Upper lobe of left lung (tissue), 4 donors: Measurements from ENCODE around the gene PLXNA4.

Experiments used
- CTCF ChIP-seq, 6 experiments: fragments of 450-650 bp in 4 of 6; fragments of 200-600 bp in 2 of 6; sonication (generic) in 2 of 6; IDR thresholded peaks; one replicate each; pipeline ENCODE4 v1.5.1; 2016 to 2019; ENCODE audit warnings: antibody characterized with exemption in 6 of 6
- EP300 ChIP-seq, 4 donors: sonication (generic); formaldehyde crosslinking; IDR thresholded peaks; one replicate each; pipeline ENCODE4 v1.5.1; 2017; ENCODE audit warnings: antibody characterized with exemption in 4 of 4, control low read depth in 2 of 4
- POLR2A ChIP-seq, 4 donors: fragments of 450-650 bp; IDR thresholded peaks; one replicate each; pipeline ENCODE4 v1.5.1; 2016 to 2017; ENCODE audit warnings: antibody characterized with exemption in 4 of 4, mild to moderate bottlenecking in 2 of 4

DNA sequence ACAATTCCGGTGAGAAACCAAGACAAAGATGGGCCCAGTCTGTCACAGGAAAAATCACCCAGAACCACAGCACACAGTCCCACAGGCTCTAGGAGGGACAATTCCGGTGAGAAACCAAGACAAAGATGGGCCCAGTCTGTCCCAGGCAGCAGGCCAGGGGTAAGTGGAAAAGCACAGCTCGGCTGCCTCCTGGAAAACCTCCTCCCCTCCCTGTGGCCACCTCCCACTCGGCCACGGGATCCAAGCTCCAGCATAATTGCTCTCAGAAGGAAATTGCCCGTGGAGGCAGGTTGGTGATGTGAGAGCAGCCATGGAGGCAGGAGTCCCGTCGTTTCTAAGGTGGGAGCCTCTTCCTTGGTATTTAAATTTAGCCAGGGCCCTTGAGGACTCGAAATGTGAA is 95.7 kb downstream of the PLXNA4 start:
- TF ChIP-seq POLR2A (IDR thresholded peaks at IDR 0.05) (no peak), CTCF (IDR thresholded peaks at IDR 0.05) (no peak), EP300 (IDR thresholded peaks at IDR 0.05) (no peak)
